Neutrophil (primary cell): Measurements from ENCODE around the gene RXFP1.

Experiments used
- H3K27ac ChIP-seq: fragments of 200-600 bp; sonication (generic); 2 replicates; pipeline ENCODE4 v1.5.1; 2016; ENCODE audit warnings: mild to moderate bottlenecking, moderate library complexity
- H3K27me3 ChIP-seq: fragments of 200-600 bp; sonication (generic); 2 replicates; pipeline ENCODE4 v1.6.0; 2016; ENCODE audit warnings: mild to moderate bottlenecking
- H3K36me3 ChIP-seq: fragments of 200-600 bp; sonication (generic); 2 replicates; pipeline ENCODE4 v1.5.1; 2017
- H3K4me1 ChIP-seq, 2 experiments: fragments of 200-600 bp in 1 of 2; sonication (generic) in 1 of 2; 1 replicate in 1 of 2; 2 replicates in 1 of 2; pipeline versions ENCODE4 v1.5.1 to v1.6.1; 2013 to 2016; ENCODE audit warnings: low read depth in 1 of 2, low read length in 1 of 2, mild to moderate bottlenecking in 1 of 2, moderate library complexity in 1 of 2; ENCODE audit not compliant: control insufficient read depth in 1 of 2, insufficient read depth in 1 of 2
- H3K4me3 ChIP-seq, 2 experiments: fragments of 200-600 bp in 1 of 2; sonication (generic) in 1 of 2; 1 replicate in 1 of 2; 2 replicates in 1 of 2; pipeline ENCODE4 v1.5.1; 2013 to 2016; ENCODE audit warnings: low read depth in 1 of 2, low read length in 1 of 2, mild to moderate bottlenecking in 1 of 2, moderate library complexity in 1 of 2
- H3K9me3 ChIP-seq: fragments of 200-600 bp; sonication (generic); 2 replicates; pipeline ENCODE4 v1.5.1; 2016
- TF ChIP-seq, protein P1 (sequence below): fragments of 200-600 bp; sonication (generic); IDR thresholded peaks from 2 replicates; pipeline ENCODE4 v1.5.1; 2016; ENCODE audit warnings: antibody characterized with exemption

The RXFP1 gene

DNA sequence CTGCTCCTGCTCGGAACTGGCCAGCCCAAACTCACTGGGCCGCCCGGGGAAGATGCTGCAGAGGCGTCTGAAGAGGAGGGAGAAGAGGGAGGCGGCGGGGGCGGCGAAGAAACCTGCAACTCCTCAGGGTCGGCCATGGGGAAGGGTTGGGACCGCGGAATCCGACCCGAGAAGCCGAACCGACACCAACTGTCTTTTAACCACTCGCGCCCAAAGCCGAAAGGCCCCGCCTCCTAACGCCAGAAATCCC, 149.9 kb downstream of the RXFP1 start, which contains the start of gene C4orf46:
TSS of gene C4orf46 (minus strand) at position 223 of the 250 bp plus-strand sequence. CDS start at position 137, 86 bp downstream.
- Histone ChIP-seq H3K4me1 (peaks cover 33% of the 10 kb centered on the region in 2 experiments), H3K27me3 (no peaks in the 10 kb centered on the region), H3K27ac (peak within 1 kb of the TSS; percentile 91), H3K36me3 (no peaks in the 10 kb centered on the region), H3K4me3 (peak within 1 kb of the TSS; percentile 68 to 90), H3K9me3 (no peaks in the 10 kb centered on the region)
- TF ChIP-seq, protein P1, sequence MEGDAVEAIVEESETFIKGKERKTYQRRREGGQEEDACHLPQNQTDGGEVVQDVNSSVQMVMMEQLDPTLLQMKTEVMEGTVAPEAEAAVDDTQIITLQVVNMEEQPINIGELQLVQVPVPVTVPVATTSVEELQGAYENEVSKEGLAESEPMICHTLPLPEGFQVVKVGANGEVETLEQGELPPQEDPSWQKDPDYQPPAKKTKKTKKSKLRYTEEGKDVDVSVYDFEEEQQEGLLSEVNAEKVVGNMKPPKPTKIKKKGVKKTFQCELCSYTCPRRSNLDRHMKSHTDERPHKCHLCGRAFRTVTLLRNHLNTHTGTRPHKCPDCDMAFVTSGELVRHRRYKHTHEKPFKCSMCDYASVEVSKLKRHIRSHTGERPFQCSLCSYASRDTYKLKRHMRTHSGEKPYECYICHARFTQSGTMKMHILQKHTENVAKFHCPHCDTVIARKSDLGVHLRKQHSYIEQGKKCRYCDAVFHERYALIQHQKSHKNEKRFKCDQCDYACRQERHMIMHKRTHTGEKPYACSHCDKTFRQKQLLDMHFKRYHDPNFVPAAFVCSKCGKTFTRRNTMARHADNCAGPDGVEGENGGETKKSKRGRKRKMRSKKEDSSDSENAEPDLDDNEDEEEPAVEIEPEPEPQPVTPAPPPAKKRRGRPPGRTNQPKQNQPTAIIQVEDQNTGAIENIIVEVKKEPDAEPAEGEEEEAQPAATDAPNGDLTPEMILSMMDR, result no peak

- H3K36me3 ChIP-seq, result no peaks in the 10 kb centered on the region
Measured at GRCh38 chr4:158671915-158672806, 150.5 kb downstream of the RXFP1 start, which contains the start of gene ETFDH. ETFDH (plus strand) TSS chr4:158672296; CDS start chr4:158672457, 161 bp downstream.

DNA sequence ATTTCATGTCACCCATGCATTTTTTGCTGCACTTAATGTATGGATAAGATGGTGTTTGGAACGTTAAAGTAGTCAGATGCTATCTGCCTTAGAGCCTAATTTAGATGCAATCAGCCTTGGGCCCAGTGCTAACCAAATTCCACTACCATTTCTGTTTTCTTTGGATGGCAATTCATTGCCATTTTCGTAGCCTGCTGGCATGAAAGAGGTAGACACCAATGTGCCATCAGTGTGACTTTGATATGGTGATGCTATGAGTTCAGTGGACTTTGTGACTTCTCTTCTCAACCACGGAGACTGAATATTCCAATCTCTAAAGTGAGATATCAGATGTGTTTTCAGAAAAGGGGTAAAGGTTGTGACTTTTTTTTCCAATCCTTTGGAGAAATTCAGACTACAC, 152.0 kb downstream of the RXFP1 start:
- Histone ChIP-seq H3K9me3 (no peaks in the 10 kb centered on the region), H3K27me3 (no peaks in the 10 kb centered on the region), H3K4me1 (peaks cover 19 to 20% of the 10 kb centered on the region in 2 experiments), H3K27ac (no peak overlapping the region), H3K4me3 (no peak overlapping the region), H3K36me3 (no peaks in the 10 kb centered on the region)
- TF ChIP-seq, protein P1, result no peak

More at GRCh38 chr4:158671915-158672806, 150.5 kb downstream of the RXFP1 start, which contains the start of gene ETFDH:
- no peaks in the 10 kb centered on the region for H3K9me3 ChIP-seq
- no peaks in the 10 kb centered on the region for H3K27me3 ChIP-seq
- TF ChIP-seq, protein P1, result peak; percentile 75
- peak within 1 kb of the TSS; percentile 68 to 90 for H3K4me3 ChIP-seq
- peak within 1 kb of the TSS; percentile 91 for H3K27ac ChIP-seq
- H3K4me1 ChIP-seq, result peaks cover 28 to 29% of the 10 kb centered on the region in 2 experiments

DNA sequence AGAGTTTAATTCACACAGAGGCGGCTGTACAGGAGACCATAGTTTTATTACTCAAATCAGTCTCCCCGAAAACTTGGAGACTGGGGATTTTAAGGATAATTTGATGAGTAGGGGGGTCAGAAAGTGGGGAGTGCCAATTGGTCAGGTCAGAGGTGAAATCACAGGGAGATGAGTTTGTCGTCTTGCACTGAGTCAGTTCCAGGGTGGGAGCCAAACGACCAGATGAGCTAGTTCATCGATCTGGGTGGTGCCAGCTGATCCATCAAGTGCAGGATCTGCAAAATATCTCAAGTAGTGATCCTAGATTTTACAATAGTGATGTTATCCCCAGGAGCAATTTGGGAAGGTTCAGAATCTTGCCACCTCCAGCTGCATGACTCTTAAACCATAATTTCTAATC, 154.4 kb downstream of the RXFP1 start:
- no peaks in the 10 kb centered on the region for H3K9me3 ChIP-seq
- no peaks in the 10 kb centered on the region for H3K27me3 ChIP-seq
- peaks cover 14 to 15% of the 10 kb centered on the region in 2 experiments for H3K4me1 ChIP-seq
- TF ChIP-seq, protein P1, result no peak
- no peak overlapping the region for H3K4me3 ChIP-seq
- H3K36me3 ChIP-seq, result peaks cover 9% of the 10 kb centered on the region
- H3K27ac ChIP-seq, result no peak overlapping the region

GRCh38 chr4:158678767-158679166, 157.1 kb downstream of the RXFP1 start:
- H3K9me3 ChIP-seq, result no peaks in the 10 kb centered on the region
- H3K4me3 ChIP-seq, result no peak overlapping the region
- no peaks in the 10 kb centered on the region for H3K4me1 ChIP-seq
- peaks cover 18% of the 10 kb centered on the region for H3K36me3 ChIP-seq
- no peaks in the 10 kb centered on the region for H3K27me3 ChIP-seq
- H3K27ac ChIP-seq, result no peak overlapping the region
- TF ChIP-seq, protein P1, result no peak
